Epithelial cell of proximal tubule (primary cell): ENCODE results near the gene TRPM3. TPM values are rescaled to one million over a fixed set of nuclear protein-coding genes. Genes with fewer than 3 reads are reported as not detected.
A peak's percentile ranks its signal among the peaks of the same experiment; 100 is the strongest.

Experiments
- DNase-seq: peaks from one replicate; pipeline ENCODE4 v3.0.0-alpha.2; 2011; ENCODE audit warnings: low read depth
- H3K4me3 ChIP-seq: 2 replicates; pipeline ENCODE4 v1.5.1; 2011; ENCODE audit warnings: low read depth, mild to moderate bottlenecking, low read length
- total RNA-seq: library from RNA; depleted of rRNA; stranded (reverse); fragments of >200 nt; gene quantifications from 2 replicates; pipeline ENCODE4 v1.2.3, GENCODE V29; 2015
- TF ChIP-seq, protein P1 (sequence below): conservative IDR thresholded peaks from 2 replicates; pipeline ENCODE4 v1.5.1; 2012; ENCODE audit warnings: low read depth, mild to moderate bottlenecking, low read length

TRPM3 gene
- total RNA-seq, 1 donor from 2014 or later: not detected

- TF ChIP-seq, protein P1, sequence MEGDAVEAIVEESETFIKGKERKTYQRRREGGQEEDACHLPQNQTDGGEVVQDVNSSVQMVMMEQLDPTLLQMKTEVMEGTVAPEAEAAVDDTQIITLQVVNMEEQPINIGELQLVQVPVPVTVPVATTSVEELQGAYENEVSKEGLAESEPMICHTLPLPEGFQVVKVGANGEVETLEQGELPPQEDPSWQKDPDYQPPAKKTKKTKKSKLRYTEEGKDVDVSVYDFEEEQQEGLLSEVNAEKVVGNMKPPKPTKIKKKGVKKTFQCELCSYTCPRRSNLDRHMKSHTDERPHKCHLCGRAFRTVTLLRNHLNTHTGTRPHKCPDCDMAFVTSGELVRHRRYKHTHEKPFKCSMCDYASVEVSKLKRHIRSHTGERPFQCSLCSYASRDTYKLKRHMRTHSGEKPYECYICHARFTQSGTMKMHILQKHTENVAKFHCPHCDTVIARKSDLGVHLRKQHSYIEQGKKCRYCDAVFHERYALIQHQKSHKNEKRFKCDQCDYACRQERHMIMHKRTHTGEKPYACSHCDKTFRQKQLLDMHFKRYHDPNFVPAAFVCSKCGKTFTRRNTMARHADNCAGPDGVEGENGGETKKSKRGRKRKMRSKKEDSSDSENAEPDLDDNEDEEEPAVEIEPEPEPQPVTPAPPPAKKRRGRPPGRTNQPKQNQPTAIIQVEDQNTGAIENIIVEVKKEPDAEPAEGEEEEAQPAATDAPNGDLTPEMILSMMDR: no peak
- no peak for DNase-seq
- no peak overlapping the region for H3K4me3 ChIP-seq
Measured at GRCh38 chr9:70921136-70921535, 200.3 kb downstream of the TRPM3 start.

- H3K4me3 ChIP-seq: no peak overlapping the region
- TF ChIP-seq, protein P1: no peak
- no peak for DNase-seq
Measured at GRCh38 chr9:70917277-70917676, 204.1 kb downstream of the TRPM3 start.

DNA sequence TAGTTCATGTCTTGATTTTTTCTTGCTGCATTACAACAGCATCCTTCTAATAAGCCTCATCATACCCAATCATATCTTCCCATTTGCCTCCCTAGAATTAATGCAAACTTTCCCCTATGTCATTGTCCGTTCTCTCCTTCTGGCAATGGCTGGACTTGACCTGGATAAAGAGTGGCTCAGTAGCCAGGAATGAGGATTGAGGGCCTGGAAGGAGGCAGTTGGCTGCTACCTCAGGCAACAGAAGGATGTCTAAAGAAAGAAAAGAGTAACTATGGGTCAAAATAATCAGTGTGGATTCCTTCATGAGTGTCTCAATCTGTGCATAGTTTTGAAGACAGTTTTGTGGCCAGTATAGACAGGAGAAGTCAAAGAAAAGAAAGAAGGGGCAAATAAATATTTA lies 209.6 kb downstream of the TRPM3 start:
- DNase-seq: no peak
- no peak overlapping the region for H3K4me3 ChIP-seq
- TF ChIP-seq, protein P1: no peak

- DNase-seq: no peak
- H3K4me3 ChIP-seq: no peak overlapping the region
- TF ChIP-seq, protein P1: no peak
Measured at GRCh38 chr9:70910598-70910997, 210.8 kb downstream of the TRPM3 start.

- DNase-seq: peak; percentile 99
- TF ChIP-seq, protein P1: no peak
- peak overlapping the region; percentile 47 for H3K4me3 ChIP-seq
Measured at GRCh38 chr9:70902692-70903131, 218.7 kb downstream of the TRPM3 start.

GRCh38 chr9:70902171-70902570 lies 219.2 kb downstream of the TRPM3 start:
- no peak overlapping the region for H3K4me3 ChIP-seq

DNA sequence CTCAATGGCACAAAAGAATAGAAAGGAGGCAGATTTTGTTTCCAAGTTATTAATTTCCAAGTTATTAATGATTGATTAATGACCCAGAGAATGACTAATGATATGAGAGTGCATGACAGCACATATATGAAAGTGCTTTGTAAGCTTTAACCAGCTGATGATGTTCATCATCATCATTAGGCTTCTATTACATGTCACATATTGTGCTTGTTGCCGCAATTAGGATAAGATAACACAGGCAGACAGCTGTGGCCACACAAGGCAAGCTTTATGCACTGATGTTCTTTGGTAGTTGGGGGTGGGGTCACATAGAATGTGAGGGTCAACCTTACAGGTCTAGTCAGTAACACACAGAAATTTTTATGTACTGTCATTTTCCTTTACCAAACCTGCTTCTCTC lies 219.7 kb downstream of the TRPM3 start:
- TF ChIP-seq, protein P1: no peak
- H3K4me3 ChIP-seq: no peak overlapping the region
- DNase-seq: no peak

More at GRCh38 chr9:70902171-70902570, 219.2 kb downstream of the TRPM3 start:
- TF ChIP-seq, protein P1: no peak
- no peak for DNase-seq
